Keratinocyte (primary cell): ENCODE data around the gene CDH22. TPM values are rescaled to one million over a fixed set of nuclear protein-coding genes. Genes with fewer than 3 reads are reported as not detected.

Experiments
- DNase-seq: peaks from one replicate; pipeline ENCODE4 v3.0.0-alpha.2; 2011; ENCODE audit warnings: low read depth, missing footprints, low spot score
- FAIRE-seq: peaks from 2 replicates; lab custom pipeline; 2011; peaks lifted over from hg19 to GRCh38; lab: Jason Lieb, UNC
- H2AFZ ChIP-seq: 2 replicates; pipeline ENCODE4 v1.6.0; 2012; ENCODE audit warnings: low read length, control low read depth, inconsistent platforms; ENCODE audit not compliant: control insufficient read depth
- H3K27ac ChIP-seq: 2 replicates; pipeline ENCODE4 v1.5.1; 2011; ENCODE audit warnings: low read length; ENCODE audit not compliant: control insufficient read depth, insufficient read depth
- H3K27me3 ChIP-seq: 3 replicates; pipeline ENCODE4 v1.6.0; 2011; ENCODE audit warnings: low read length; ENCODE audit not compliant: control insufficient read depth, insufficient read depth; ENCODE audit errors: extremely low read depth
- H3K36me3 ChIP-seq, 2 experiments: 2 replicates in 1 of 2; 3 replicates in 1 of 2; pipeline ENCODE4 v1.5.1; 2011; ENCODE audit warnings: low read length in 2 of 2, mild to moderate bottlenecking in 1 of 2; ENCODE audit not compliant: control insufficient read depth in 2 of 2, insufficient read depth in 2 of 2; ENCODE audit errors: extremely low read depth in 1 of 2
- H3K4me1 ChIP-seq: 3 replicates; pipeline ENCODE4 v1.5.1; 2011; ENCODE audit warnings: low read length; ENCODE audit not compliant: control insufficient read depth, insufficient read depth; ENCODE audit errors: extremely low read depth
- H3K4me2 ChIP-seq: 3 replicates; pipeline ENCODE4 v1.6.0; 2011; ENCODE audit warnings: low read depth, low read length; ENCODE audit not compliant: control insufficient read depth, insufficient read depth; ENCODE audit errors: extremely low read depth
- H3K4me3 ChIP-seq, 3 experiments: fragments of 200-600 bp in 1 of 3; sonication (generic) in 1 of 3; 2 replicates in 2 of 3; 3 replicates in 1 of 3; pipeline ENCODE4 v1.5.1; 2011 to 2016; ENCODE audit warnings: low read length in 3 of 3, mild to moderate bottlenecking in 3 of 3, control low read depth in 2 of 3, inconsistent platforms in 1 of 3, low read depth in 1 of 3, mixed read lengths in 1 of 3, mixed run types in 1 of 3, moderate library complexity in 1 of 3; ENCODE audit not compliant: control insufficient read depth in 2 of 3, insufficient read depth in 2 of 3; ENCODE audit errors: extremely low read depth in 1 of 3
- H3K79me2 ChIP-seq: 2 replicates; pipeline ENCODE4 v1.6.0; 2012; ENCODE audit warnings: low read length; ENCODE audit not compliant: control insufficient read depth, insufficient read depth
- H3K9ac ChIP-seq: 3 replicates; pipeline ENCODE4 v1.6.0; 2011; ENCODE audit warnings: low read length; ENCODE audit not compliant: control insufficient read depth, insufficient read depth; ENCODE audit errors: extremely low read depth
- H3K9me1 ChIP-seq: 3 replicates; pipeline ENCODE4 v1.6.0; 2011; ENCODE audit warnings: low read length; ENCODE audit not compliant: control insufficient read depth, insufficient read depth; ENCODE audit errors: extremely low read depth
- H3K9me3 ChIP-seq: 2 replicates; pipeline ENCODE4 v1.5.1; 2012; ENCODE audit warnings: low read depth, low read length; ENCODE audit not compliant: control insufficient read depth
- H4K20me1 ChIP-seq: 3 replicates; pipeline ENCODE4 v1.6.0; 2011; ENCODE audit warnings: low read length; ENCODE audit not compliant: control insufficient read depth, insufficient read depth; ENCODE audit errors: extremely low read depth
- CTCF ChIP-seq, 3 experiments: IDR thresholded peaks in 1 of 3; conservative IDR thresholded peaks in 1 of 3; optimal IDR thresholded peaks in 1 of 3; 2 replicates in 2 of 3; 3 replicates in 1 of 3; pipeline versions ENCODE3 to v1.5.1; 2011; ENCODE audit warnings: low read length in 3 of 3, mild to moderate bottlenecking in 3 of 3, moderate library complexity in 2 of 3, control low read depth in 1 of 3, inconsistent platforms in 1 of 3; ENCODE audit not compliant: insufficient read depth in 2 of 3; ENCODE audit errors: extremely low read depth in 1 of 3
- EZH2 ChIP-seq: IDR thresholded peaks from one replicate; pipeline ENCODE4 v1.6.1; 2012; ENCODE audit warnings: inconsistent platforms, mild to moderate bottlenecking, low read length, moderate library complexity
- dilution Hi-C: fragments of 300-500 bp; cut with MboI; formaldehyde crosslinking; loops from one replicate; pipeline ENCODE4 v1.7.0; 2020; ENCODE audit warnings: low sequenced_read_pairs; ENCODE audit not compliant: extremely low pct_ligation_motif_present
- polyA plus RNA-seq, 5 experiments: library from polyadenylated mRNA; depleted of rRNA in 3 of 5; stranded (reverse) in 3 of 5; stranded (forward) in 1 of 5; unstranded in 1 of 5; fragments of >200 nt; gene quantifications; 1 replicate in 1 of 5; 2 replicates in 3 of 5; 3 replicates in 1 of 5; pipeline versions ENCODE4 v1.2.1 to v1.2.3, GENCODE V29; 2011 to 2012; ENCODE audit warnings: missing spikeins in 2 of 5, low read depth in 1 of 5, low replicate concordance in 1 of 5

The CDH22 gene
- polyA plus RNA-seq, 1 donor (not counting 4 experiments of a cell fraction or from before 2014, with no cell fraction given), result not detected

- no peak overlapping the region for H3K9ac ChIP-seq
- H3K4me2 ChIP-seq, result no peak overlapping the region
- no peaks in the 10 kb centered on the region for H4K20me1 ChIP-seq
- H3K9me3 ChIP-seq, result no peaks in the 10 kb centered on the region
- dilution Hi-C loops, result no loop called here
- H3K27ac ChIP-seq, result no peak overlapping the region
- FAIRE-seq, result no peak
- H3K36me3 ChIP-seq, result no peaks in the 10 kb centered on the region
- no peaks in the 10 kb centered on the region for H3K79me2 ChIP-seq
- DNase-seq, result no peak
- H3K9me1 ChIP-seq, result no peaks in the 10 kb centered on the region
- no peak overlapping the region for H2AFZ ChIP-seq
- H3K4me1 ChIP-seq, result no peaks in the 10 kb centered on the region
- TF ChIP-seq CTCF (optimal IDR thresholded peaks at IDR 0.05 in 1 of 3, IDR thresholded peaks at IDR 0.05 in 1 of 3, conservative IDR thresholded peaks at IDR 0.05 in 1 of 3; ENCODE audit: extremely low read depth in 1 of 3, insufficient read depth in 2 of 3, low read length in 3 of 3) (no peak), EZH2 (no peak)
- H3K27me3 ChIP-seq, result no peaks in the 10 kb centered on the region
- no peak overlapping the region for H3K4me3 ChIP-seq
Measured at GRCh38 chr20:46233701-46234100, 74.6 kb downstream of the CDH22 start.

DNA sequence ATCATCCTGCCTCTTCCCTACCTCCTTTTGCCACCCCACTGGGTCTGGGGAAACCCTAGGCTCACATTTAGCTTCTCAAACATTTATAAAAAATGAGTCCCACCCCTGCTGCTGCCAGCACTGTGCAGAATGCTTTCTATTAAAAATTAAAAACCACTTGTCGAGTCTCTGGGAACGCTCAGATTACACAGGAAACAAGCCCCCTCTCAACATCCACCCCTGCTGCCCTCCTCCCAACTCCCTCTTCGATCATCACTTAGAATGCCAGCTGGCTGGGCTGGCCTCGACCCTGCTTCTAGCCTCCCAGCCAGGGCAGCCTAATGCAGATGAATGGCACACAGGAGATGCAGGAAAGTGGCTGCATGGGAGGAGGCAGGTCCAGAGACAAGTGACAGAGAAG is 75.8 kb downstream of the CDH22 start:
- no peaks in the 10 kb centered on the region for H3K79me2 ChIP-seq
- H3K27ac ChIP-seq, result no peak overlapping the region
- FAIRE-seq (no peak), DNase-seq (no peak)
- H4K20me1 ChIP-seq, result no peaks in the 10 kb centered on the region
- no peaks in the 10 kb centered on the region for H3K9me3 ChIP-seq
- no peaks in the 10 kb centered on the region for H3K9me1 ChIP-seq
- no peak overlapping the region for H3K9ac ChIP-seq
- H3K36me3 ChIP-seq, result no peaks in the 10 kb centered on the region
- dilution Hi-C loops, result no loop called here
- H3K4me2 ChIP-seq, result no peak overlapping the region
- H3K27me3 ChIP-seq, result no peaks in the 10 kb centered on the region
- no peak for TF ChIP-seq EZH2
- TF ChIP-seq CTCF (optimal IDR thresholded peaks at IDR 0.05 in 1 of 3, IDR thresholded peaks at IDR 0.05 in 1 of 3, conservative IDR thresholded peaks at IDR 0.05 in 1 of 3; ENCODE audit: extremely low read depth in 1 of 3, insufficient read depth in 2 of 3, low read length in 3 of 3), result no peak
- H3K4me3 ChIP-seq, result no peak overlapping the region
- no peaks in the 10 kb centered on the region for H3K4me1 ChIP-seq
- H2AFZ ChIP-seq, result no peak overlapping the region
